GM12874 (cell line): ENCODE results near the gene PLA1A.

ENCODE experiments used
- CTCF ChIP-seq: IDR thresholded peaks from 2 replicates; pipeline ENCODE4 v1.5.1; 2011; ENCODE audit warnings: low read depth, mild to moderate bottlenecking, control low read depth, low read length, moderate library complexity; ENCODE audit not compliant: insufficient read depth

Gene PLA1A

DNA sequence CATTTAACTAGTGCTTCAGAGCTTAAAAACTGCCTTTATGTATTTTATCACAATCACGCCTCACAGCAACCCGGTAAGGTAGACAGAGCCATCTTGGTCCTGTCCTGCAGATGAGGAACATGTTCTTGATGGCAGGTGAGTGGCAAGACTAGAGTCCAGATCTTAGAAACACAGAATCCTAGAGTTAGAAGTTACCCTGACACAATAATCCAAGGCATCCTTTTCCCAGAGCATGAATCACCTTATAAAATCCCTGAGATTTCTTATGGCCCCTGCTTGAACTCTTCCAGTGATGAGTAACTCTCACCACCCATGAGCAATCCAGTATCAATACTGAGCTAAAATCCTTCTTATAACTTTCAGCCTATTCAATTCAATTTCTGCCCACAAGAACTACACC is 45.8 kb downstream of the PLA1A start:
- TF ChIP-seq CTCF = no peak

DNA sequence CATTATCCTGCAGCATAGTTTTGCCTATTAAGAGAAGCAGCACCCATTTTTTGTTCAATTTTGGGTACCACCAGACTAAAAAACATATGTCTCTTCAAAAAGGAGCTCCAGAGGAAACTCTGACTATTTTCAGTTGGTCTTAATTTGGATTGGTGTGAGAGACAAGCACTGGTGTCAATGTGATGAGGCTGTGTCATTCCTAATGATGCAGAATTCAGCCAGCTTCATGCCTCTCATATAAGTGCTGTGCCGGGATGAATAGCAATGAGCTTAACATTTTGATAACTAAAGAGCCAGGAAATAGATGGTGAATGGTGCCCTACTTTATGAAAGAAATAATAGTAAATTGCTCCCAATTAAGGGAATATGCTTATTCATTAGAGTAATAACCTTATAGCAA is 46.8 kb downstream of the PLA1A start:
- TF ChIP-seq CTCF = no peak

- TF ChIP-seq CTCF = no peak
These were observed 48.1 kb downstream of the PLA1A start for GRCh38 chr3:119645813-119646212.

DNA sequence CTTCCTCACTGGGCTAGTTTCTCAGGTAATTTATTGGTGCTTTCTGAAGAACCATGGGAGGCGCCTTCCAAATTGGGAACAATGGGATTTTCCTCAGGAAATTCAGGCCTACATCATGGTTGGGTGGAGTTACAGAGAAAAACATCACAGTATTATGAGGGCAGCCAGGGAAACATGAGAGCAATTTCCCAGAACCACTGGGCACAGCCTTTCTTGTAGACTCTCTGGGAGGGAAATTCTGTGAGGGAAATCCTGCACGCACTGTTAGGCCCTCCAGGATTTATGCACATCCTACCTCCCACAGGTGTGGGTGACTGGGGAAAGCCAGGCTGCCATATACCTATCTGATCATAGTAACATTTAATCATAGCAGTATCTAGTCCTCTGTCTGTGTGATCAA is 49.5 kb downstream of the PLA1A start:
- no peak for TF ChIP-seq CTCF

DNA sequence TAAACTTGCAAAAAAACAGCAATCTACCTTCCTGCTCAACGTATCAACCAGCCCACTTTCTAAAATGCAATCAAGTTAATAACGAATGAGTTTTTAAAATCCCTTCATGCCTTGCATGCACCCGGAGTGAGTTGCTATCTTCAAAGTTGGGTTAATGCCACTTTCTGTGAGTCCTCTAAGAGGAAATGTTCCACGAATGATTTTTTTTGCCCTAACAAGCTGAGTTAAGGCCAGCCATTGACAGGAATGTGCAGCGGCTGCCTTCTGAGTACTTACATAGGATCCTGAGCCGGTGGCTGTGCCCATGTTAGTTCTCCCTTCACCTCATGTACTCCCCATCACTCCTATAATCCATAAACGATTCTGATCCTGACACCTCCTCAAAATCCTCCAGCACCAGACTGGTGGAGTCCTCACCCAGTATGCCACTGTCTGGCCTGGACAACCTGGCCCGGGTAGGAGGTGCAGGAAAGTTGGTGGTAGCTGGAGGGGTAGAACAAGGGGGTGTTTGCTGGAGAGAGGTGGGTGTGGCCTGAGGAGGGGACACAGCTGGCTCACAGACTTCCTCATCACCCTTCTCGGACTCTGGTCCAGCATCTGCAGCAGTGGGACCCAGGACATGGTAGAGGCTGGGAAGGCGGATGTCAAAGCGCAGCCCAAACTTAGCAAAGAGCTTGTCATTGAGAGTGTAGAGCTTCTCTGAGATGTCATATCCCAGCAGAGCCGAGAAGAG is 50.3 kb downstream of the PLA1A start:
- TF ChIP-seq CTCF = no peak

DNA sequence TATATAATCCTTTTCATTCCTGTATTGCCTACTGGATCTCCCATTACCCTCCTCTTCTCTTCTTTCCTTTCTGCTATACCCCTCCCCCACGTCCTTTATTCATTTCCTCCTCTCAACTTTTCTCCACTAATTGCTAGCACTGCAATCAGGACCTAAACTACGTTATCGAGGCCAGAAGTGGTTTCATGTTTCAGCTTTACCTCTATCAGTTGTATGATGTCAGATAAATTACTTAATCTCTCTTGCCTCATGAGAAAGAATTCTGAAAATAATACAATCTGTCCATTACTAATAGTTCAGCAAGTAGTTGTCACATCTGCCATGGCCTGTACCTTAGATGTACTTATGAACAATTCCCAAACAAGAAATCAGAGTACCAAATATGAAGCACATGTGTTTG is 52.1 kb downstream of the PLA1A start:
- TF ChIP-seq CTCF = no peak

GRCh38 chr3:119652306-119653033 is 54.8 kb downstream of the PLA1A start:
- TF ChIP-seq CTCF = no peak
